HG03280 (cell line): ENCODE results near the gene RARG.

Experiments used
- ATAC-seq: cut with Tn5 transposase; IDR thresholded peaks from one replicate; pipeline ENCODE4 v1.9.1; 2021; ENCODE audit warnings: mild to moderate bottlenecking, moderate library complexity; ENCODE audit not compliant: unreplicated experiment

Gene RARG

GRCh38 chr12:53231921-53232645 is at the start of gene RARG:
Gene RARG (minus strand): TSS chr12:53232209. CDS start chr12:53227545, 4,664 bp downstream.
- ATAC-seq = no peak

GRCh38 chr12:53279888-53280498 is 48.0 kb upstream of the RARG start:
- ATAC-seq = no peak

GRCh38 chr12:53279283-53279869 is 47.4 kb upstream of the RARG start:
- ATAC-seq = no peak

GRCh38 chr12:53277981-53278380 is 46.0 kb upstream of the RARG start:
- no peak for ATAC-seq

GRCh38 chr12:53276511-53276910 is 44.5 kb upstream of the RARG start:
- ATAC-seq = no peak

- ATAC-seq = no peak
These were observed 42.4 kb upstream of the RARG start for GRCh38 chr12:53274445-53274844.

GRCh38 chr12:53268630-53269562 is 36.9 kb upstream of the RARG start:
- ATAC-seq = no peak

GRCh38 chr12:53267999-53268629 is 36.1 kb upstream of the RARG start, which contains the start of gene ESPL1:
Gene ESPL1 (plus strand): TSS chr12:53268299. CDS start chr12:53268767, 468 bp downstream.
- peak; percentile 86 for ATAC-seq

GRCh38 chr12:53267306-53267998 is 35.4 kb upstream of the RARG start:
- no peak for ATAC-seq

- no peak for ATAC-seq
These were observed 33.8 kb upstream of the RARG start for GRCh38 chr12:53265783-53266182.

GRCh38 chr12:53259891-53260290 is 27.9 kb upstream of the RARG start:
- ATAC-seq = no peak

- no peak for ATAC-seq
These were observed 26.8 kb upstream of the RARG start for GRCh38 chr12:53258541-53259539.

- ATAC-seq = no peak
These were observed 24.0 kb upstream of the RARG start for GRCh38 chr12:53255996-53256395.

GRCh38 chr12:53254816-53255545 is 23.0 kb upstream of the RARG start:
- ATAC-seq = no peak

- no peak for ATAC-seq
These were observed 21.3 kb upstream of the RARG start for GRCh38 chr12:53253298-53253697.

- ATAC-seq = no peak
These were observed 20.4 kb upstream of the RARG start for GRCh38 chr12:53252349-53252916.

- peak; percentile 78 for ATAC-seq
These were observed 19.7 kb upstream of the RARG start for GRCh38 chr12:53251477-53252348.
